Measurements from ENCODE around the gene PLCG2.
"Not testable (repeated sequence)": the region's sequence is repeated elsewhere in the genome, so short reads cannot be mapped to it uniquely, and the experiment has no call there.

Gene PLCG2

DNA sequence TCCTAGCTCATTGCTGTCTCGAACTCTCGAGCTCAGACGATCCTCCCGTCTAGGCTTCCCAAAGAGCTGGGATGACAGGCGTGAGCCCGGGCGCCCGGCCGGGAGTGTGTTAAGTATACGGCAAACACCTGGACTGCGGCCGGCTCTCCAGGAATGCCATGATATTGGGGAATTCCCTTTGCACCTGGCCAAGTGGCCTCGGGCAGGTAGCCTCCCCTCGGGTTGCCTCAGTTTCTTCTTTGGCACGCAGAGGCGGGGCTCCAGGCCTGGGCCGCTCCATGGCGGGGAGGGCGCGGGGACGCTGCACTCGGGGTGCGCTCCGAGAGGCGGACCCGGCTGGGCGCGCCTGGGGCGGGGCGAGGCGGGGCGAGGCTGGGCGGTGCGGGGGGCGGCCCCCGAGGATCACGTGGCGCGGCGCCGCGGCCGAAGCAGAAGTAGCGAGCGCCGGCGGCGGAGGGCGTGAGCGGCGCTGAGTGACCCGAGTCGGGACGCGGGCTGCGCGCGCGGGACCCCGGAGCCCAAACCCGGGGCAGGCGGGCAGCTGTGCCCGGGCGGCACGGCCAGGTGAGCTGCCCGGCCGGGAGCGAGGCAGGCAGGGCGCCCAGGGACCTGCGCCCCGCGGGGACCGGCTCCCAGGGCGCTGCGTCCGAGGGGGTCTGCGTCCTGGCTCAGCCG lies at the start of gene PLCG2:
Gene PLCG2 (plus strand): TSS at position 431 of the 675 bp plus-strand sequence. CDS start 6,699 bp downstream, outside the sequence.
- peak; percentile 17 to 73 (median 46) for DNase-seq (ENCODE audit: low read depth in 3 of 3)

DNA sequence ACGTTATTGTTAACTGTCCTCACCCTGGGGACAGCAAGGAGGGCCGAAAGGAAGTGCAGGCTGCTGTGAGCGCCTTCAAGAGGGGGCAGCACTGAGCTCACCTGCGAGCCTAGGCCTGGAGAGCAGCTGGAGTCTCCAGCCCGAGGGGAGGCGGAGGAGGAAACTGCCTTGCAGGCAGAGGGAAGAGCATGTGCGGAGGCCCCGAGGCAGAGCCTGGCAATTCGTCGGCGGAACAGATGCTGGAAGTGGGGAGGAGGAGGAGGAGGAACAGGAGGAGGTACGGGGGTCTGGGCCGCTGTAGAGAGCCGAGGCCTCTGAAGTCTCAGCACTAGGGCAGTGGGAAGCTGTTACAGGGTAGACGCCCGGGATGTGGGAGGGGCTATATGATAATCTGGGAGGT lies 49.6 kb upstream of the PLCG2 start:
- no peak for DNase-seq (ENCODE audit: low read depth in 3 of 3)

DNA sequence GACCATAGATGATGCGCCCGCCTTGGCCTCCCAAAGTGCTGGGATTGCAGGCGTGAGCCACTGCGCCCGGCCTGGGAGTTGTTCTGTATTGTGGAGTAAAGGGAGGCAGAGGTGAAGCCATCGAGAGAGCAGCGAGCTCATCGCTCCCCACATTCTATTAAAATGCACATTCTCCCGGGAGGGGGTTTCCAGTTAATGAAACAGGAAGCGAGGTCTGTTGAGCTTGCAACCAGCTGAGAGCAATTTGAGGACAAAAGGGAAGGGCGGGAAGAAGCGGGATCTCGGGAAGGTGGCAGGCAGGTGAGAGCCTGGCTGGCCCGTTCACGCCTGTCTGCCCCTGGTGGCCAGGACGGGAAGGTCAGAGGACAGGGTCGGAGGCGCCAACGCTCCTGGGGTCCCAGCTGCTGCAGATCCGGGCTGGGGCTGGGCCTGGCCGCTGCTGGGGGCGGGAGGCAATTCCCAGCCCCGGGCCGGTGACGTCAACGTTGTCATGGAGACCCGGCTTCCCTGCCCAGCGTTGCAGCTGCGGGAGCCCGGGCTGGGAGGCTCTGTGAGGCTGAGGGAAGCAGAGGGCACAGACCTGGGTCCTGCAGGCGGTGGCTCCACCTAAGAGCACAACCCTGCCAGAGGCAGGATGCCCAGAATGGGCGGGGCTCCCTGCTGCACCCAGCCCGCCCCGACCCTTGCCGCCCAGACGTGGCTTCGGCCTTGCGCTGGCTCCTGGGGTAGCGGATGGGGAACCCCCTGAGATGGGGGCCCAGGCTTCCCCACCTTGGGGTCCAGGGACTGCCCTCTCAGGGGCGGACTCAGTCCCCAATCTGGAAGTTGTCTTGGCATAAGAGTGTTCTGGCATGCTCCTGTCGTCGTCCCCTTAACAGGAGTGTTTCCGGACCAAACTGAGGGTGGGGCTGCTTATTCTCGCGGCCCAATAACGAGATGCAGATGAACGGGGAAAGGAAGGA lies 48.7 kb upstream of the PLCG2 start:
- peak in 2 of 3 experiments; percentile 25 to 62 for DNase-seq (ENCODE audit: low read depth in 3 of 3)

DNA sequence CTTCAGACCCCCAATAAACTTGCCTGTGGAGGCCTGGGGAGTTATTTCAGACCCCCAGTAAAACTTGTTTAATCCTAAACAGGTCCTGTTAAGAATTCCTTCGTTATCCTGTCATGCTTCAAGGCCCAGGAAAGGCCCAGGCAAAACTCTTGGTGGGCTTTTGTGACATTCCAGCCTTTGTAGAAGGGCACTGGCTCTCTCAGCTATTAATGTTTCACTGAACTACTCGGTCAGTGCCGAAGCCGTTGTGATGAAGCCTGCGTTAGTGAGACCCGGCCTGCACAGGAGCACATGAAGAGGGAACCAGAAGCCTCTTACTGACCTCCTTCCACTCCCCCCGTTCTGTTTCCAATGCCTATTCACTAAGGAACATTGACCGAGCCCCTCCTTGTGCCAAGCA lies 47.4 kb upstream of the PLCG2 start:
- no peak for DNase-seq (ENCODE audit: low read depth in 3 of 3)

DNA sequence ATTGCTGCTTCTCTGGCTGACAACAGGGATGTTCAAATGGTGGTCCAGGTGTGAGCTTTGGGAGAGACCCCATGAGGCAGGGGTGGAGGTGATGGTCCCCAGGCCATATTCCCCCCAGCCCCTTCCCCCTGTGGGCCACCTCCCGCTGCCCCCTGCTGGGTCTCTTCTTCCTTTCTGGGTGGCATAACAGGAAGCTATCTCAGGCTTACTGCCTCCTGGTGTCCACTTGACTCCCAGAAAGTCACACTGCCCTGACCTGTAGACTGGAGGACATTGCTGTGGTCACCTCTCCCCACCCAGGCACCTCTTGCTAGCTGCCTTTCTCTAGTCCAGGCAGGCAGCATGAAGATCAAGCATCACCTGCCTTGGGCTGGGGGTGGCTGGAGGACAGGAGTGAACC lies 46.4 kb upstream of the PLCG2 start:
- DNase-seq (ENCODE audit: low read depth in 3 of 3) = no peak

DNA sequence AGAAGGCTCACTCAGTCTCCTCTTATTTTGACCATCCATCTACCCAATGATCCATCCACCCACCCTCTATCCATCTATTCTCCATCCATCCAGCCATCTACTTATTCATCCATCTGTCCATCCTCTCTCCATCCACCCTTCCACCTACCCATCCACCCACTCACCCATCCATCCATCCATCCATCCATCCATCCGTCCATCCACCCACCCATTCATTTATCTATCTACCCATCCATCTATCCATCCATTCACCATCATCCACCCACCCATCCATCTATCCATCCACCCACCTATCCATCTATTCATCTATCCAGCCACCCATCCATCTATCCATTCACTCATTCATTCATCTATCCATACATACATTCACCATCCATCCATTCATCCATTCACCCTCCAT lies 45.8 kb upstream of the PLCG2 start:
- no peak for DNase-seq (ENCODE audit: low read depth in 3 of 3)

DNA sequence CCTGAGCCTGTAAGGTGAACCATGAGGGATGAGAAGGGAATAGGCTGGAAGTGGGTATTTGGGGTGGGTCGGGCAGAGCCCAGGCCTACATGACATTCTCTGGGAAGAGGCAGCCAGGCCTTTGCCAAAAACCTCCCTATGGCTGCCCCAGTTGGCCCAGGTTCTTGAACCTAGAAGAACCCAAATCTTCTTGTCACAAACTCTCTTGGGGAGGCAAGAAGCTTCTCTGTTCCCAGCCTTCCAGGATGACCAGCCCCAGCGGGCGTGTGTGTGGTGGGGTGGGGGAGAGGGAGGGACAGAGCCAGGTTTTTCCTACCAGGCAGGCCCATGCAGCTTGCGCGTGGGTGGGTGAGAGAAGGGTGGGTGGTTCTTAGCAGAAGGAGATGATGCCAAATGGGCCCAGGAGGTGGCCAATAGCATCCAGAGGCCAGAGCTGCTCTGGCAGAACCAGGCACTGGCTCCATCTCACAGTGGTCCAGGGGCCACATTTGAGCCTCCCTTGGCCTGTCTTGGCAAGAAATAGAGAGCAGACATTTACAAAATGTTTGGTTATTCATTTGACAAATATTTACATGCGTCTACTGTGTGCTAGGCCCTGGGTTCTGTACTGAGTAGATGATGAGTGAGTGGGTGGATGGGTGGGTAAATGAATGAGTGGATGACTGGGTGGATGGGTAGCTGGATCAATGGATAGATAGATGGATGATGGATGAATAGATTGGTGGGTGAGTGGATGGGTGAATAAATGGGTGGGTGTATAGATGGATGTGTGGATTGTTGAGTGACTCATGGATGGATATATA lies 44.3 kb upstream of the PLCG2 start:
- DNase-seq (ENCODE audit: low read depth in 3 of 3) = no peak

DNA sequence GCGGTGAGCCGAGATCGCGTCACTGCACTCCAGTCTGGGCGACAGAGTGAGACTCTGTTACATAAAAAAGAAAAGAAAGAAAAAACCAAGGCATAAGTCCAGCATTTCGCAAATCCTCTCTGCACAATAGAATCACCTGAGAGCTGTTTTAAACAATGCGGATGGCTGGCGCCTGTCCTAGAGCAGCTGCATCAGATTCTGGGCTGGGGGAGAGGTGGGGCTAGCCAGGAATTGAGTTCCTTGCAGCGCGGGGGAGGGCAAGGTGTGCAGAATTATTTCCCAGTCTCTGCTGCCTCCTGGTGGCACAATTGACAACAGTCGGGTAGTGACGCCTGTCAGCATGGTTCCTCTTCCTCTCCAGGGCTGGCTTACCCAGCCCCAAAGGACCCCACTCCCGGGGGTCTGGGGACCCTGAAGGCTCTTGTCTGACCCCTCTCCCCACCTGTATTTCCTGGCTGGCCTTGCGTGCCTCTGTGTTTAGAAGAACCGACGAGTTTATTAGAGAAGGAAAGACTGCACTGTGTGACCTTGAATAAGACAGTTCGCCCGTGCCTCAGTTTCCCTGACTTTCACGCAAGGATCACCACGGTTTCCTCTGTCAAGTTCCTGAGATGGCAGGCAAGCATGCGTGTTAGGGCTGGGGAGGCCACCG lies 41.1 kb upstream of the PLCG2 start:
- peak; percentile 71 to 84 (median 82) for DNase-seq (ENCODE audit: low read depth in 3 of 3)

DNA sequence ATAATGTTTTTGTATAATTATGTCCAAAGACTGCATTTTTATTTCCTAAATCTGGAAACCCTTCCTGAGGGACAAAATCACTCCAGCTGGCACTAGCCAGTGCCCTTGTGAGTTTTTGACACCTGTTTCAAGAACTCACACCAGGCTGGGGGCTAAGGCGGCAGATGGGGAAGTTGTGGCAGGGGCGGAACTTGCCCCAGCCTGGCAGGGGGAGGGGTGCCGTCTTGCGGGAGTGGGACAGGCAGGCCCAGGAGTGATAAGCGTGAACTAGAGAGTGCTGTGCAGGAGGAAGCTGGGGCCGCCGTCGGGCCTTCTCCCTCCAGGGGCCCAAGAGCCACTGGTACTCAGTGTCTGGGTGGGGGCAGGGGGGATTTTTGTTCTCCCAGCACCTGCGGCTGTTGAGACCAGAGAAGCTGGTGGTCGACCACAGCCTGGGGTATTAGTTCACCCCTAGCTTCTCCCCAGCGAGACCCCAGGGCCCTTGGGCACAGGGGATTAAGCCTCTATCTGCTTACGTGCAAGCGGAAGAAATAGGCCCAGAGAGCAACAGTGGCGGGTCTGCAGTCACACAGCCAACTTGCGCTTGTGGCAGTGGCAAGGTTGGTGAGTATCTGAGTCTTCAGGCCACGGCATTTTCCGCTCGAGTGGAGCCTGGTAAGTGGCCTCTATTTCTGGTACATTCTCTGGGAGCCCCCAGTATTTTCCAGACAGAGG lies 40.2 kb upstream of the PLCG2 start:
- DNase-seq (ENCODE audit: low read depth in 3 of 3) = no peak

DNA sequence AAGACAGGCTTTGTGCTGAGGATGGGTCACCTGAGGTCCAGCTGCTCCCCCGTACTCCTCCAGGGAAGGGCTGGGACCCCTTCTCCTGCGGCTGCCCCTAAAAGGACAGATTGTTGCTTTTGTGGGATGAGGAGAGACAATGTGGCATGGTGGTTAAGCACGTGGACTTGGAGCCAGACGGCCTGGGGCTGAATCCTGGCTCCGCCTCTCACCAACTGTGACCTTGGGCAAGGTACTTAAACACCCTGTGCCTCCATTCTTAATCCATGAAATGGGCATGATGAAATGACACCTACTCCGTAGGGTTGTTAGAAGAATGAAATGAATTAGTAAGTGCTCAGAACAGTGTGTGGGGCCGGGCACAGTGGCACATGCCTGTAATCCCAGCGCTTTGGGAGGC lies 39.6 kb upstream of the PLCG2 start:
- DNase-seq (ENCODE audit: low read depth in 3 of 3) = no peak

DNA sequence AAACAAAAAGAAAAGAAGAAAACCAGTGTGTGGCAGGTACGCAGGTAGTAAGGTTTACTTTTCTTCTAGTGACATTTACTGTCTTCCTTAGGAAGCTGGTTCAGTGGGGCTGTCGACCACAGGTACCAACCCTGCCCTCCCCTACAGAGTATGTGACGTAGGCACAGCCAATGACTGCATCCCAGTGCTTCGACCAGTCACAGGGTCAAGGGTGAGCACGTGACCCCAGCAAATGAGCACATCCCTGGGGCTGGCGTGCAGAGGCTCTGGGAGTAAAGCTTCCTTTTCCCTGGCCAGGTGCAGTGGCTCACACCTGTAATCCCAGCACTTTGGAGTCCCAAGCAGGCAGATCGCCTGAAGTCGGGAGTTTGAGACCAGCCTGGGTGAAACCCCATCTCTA lies 38.9 kb upstream of the PLCG2 start:
- DNase-seq (ENCODE audit: low read depth in 3 of 3) = no peak

DNA sequence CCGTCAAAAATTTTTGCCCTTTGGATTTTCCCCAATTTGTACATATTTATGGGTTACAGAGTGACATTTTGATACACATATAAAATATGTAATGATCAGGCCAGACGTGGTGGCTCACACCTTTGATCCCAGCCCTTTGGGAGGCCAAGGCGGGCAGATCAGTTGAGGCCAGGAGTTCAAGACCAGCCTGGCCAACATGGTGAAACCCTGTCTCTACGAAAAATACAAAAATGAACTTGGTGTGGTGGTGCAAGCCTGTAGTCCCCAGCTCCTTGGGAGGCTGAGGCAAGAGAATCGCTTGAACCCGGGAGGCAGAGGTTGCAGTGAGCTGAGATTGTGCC lies 37.7 kb upstream of the PLCG2 start:
- not testable (repeated sequence) for DNase-seq (ENCODE audit: low read depth in 3 of 3)

DNA sequence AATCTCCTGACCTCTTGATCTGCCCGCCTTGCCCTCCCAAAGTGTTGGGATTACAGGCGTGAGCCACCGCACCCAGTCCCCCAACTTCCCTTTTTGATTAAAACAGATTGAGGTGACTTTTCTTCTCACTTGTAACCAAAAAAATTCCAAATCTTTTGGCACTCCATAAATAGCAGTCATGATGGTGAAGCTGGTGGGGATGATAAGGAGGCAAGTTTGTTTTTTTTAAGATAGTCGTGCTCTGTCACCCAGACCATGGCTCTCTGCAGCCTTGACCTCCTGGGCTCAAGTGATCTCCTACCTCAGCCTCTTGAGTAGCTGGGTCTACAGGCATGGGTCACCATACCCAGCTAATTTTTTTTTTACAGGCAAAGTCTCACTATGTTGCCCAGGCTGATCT lies 34.7 kb upstream of the PLCG2 start:
- no peak for DNase-seq (ENCODE audit: low read depth in 3 of 3)

DNA sequence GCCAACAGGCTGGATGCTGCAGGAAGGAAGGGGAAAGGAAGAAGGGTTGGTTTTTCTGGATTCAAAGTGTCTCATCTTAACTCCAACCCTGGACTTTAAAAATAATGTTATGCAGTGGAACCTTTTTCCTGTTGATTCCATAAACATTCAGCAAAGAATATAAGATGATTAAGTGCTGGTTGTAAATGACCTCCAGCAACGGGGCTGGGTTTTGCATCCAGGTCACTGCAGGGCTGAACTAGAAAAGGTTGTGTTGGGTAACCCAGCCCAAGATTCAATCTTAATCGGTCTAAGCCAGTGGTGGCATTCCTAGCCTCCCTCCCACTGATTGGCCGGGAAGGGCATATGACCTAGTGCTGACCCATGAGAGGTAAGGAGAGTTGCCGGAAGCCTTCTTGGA lies 34.2 kb upstream of the PLCG2 start:
- DNase-seq (ENCODE audit: low read depth in 3 of 3) = no peak

DNA sequence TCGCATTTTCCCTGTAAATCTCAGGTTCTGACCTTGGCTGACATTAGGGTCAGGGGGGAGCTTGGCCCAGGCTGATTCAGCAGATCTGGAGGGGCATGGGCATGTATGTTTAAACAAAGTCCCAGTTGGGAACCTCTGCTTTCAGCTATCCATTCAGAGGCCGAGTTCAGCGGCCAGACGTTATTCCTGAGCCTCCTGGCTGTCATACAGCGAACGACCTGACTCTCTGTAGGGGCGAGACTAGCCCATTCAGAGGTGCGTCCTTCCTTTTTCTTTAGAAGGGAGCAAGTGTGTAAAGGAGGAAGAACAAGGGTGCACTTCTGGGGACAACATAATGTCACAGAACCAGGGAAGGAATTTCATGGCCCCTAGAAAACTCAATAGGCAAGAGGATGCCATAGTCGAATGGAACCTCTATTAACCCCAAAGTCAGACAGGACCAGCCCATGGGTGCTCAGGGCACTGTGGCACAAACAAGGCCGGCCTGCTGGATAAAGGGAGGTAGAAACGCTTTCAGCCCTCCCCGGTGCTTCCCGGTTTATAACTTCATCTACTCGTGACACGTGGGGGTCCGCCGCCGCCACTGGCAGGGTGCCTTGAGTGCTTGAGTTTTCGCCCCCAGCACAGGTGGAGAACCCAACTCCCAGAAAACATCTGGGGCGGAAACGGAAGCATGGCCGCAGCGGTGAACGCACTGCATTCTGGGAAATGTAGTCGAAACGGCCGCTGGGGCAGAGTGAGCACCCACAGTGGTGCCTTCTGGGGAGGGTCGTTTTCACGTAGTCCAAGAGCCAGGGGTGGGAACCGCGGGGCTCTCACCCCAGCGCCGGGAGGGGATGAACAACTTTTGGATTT lies 33.2 kb upstream of the PLCG2 start:
- peak; percentile 63 to 72 (median 69) for DNase-seq (ENCODE audit: low read depth in 3 of 3)

DNA sequence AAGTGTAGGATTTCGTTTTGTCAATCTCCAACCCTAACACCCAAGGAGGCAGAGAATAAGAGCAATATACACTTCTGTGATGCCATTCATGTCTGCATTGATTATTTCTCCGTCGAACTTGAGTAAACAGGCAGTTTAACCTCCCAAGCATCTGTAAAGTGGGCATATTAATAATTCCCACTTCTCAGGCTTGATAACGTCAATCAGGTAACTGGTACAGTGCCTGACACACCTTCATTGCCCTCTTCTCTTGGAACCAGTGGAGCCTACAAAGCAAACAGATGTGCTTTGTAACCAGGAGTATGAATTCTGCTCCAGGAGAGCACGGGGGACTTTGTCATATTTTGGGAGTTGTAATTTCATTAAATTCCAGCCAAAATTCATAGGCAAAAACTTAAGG lies 32.5 kb upstream of the PLCG2 start:
- DNase-seq (ENCODE audit: low read depth in 3 of 3) = no peak

DNA sequence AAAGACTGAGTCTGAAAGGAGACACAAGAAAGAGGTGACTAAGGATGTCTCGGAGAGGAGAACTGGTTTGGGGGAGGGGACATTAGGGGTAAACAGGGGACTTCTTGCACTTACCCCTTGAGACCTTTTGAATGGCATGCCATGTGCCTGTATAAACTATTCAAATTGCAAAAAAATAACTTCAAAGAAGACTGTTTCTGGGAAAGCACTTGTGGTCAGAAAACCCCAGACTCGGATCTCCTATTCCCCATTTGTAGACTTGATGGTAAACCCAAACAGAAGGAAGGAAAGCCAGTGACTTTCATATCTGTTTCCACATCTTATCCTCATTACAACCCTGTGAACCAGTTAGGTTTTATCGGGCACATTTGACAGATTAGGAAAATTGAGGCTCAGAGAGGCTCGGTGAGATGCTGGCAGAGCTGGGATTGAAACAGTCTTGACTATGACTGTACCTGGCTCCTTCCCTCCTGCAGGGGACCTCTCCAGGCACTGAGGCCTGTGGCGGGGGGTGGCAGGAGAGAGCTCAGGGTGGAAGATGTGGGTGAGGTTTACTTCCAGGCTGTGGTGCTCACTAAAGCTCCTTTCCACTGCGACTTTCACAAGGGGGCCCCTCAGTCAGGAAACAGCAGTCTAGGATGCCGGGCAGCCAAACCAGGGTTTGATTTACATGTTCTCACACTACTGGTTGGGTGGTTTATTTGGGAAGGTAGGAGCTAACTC lies 30.5 kb upstream of the PLCG2 start:
- DNase-seq (ENCODE audit: low read depth in 3 of 3) = no peak

DNA sequence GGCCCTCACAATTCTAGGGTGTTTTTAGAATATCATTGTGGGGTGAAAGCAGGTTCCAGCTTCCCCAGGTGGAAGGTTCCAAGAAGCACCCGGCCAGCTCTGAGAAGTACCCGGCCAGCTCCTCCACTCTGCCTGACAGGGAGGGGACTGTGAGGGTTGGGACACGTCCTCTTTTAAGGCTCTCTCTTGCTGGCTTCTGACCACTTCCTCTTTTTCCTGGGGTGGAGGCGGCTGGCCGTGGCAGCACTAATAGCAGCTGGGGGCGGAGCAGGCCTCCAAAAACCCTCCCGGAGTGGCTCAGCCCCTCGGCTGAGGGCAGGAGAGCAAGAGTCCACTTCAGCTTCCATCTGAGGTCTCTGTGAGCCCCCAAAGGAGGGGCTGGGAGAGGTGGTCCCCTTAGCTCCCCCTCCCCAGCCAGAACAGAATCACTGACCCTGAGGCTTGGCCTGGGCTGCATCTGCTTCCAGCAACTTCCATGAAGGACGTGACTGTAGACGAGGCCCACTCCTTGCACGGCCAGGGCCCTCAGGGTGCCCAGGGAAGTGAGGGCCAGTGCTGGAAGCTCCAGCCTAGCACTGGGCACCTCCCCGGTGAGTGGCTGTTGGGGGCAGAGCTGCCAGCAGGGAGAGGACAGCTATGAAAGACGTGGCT lies 26.7 kb upstream of the PLCG2 start:
- no peak for DNase-seq (ENCODE audit: low read depth in 3 of 3)

DNA sequence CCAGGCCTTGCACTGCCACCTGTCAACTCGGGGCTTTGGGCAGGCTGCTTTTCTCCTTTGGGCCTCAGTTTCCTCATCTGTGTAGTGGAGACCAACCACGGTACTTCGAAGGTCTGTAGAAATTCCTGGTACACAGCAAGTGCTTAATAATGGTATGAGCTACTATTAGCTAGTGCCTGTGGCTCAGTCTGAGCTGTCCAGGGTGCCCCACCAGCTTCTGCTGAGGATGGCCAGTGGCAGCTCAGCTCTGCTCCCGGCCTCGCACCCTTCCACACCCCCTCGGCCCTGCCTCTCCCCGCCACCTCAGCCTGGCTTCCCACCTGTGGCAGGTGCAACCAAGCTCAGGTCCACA lies 26.2 kb upstream of the PLCG2 start:
- no peak for DNase-seq (ENCODE audit: low read depth in 3 of 3)

Data from stimulated activated CD4-positive, alpha-beta T cell treated with anti-CD3 and anti-CD28 coated beads, TNF-alpha, amount 100 ng/mL, for 24 hours (primary cell).